IPS-11a (cell line): ENCODE measurements around the gene CCM2.
A peak's percentile ranks its signal among the peaks of the same experiment; 100 is the strongest.

Experiments
- H3K4me3 ChIP-seq: one replicate; pipeline ENCODE4 v1.5.1; 2013; ENCODE audit warnings: low read depth, low read length, control low read depth

CCM2 gene

GRCh38 chr7:45000093-45001032 is at the start of gene CCM2:
Gene CCM2 (plus strand): TSS chr7:45000201. CDS start chr7:45000334, 133 bp downstream.
- peak within 1 kb of the TSS; percentile 67 for H3K4me3 ChIP-seq

DNA sequence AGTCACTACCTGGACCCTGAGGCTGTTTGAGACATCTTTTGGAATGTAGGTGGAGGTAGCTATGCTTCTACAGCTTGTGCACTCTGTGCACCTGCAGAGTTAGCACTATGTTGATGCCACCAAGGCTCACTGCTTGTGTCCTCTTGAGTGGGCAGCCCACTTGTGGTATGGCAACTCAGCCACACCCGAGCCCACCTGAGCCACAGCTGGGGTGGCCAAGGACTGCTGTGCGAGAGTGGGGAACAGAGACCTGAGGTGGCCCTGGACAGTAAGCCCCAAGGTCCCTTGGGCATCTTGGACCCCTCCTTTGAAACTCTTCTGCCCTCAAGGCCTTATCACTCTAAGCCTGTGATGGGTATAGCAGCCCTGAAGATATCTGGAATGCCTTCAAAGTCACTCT is 46.8 kb upstream of the CCM2 start:
- no peak overlapping the region for H3K4me3 ChIP-seq

- H3K4me3 ChIP-seq = no peak overlapping the region
Measured at GRCh38 chr7:44955733-44956132, 44.3 kb upstream of the CCM2 start.

DNA sequence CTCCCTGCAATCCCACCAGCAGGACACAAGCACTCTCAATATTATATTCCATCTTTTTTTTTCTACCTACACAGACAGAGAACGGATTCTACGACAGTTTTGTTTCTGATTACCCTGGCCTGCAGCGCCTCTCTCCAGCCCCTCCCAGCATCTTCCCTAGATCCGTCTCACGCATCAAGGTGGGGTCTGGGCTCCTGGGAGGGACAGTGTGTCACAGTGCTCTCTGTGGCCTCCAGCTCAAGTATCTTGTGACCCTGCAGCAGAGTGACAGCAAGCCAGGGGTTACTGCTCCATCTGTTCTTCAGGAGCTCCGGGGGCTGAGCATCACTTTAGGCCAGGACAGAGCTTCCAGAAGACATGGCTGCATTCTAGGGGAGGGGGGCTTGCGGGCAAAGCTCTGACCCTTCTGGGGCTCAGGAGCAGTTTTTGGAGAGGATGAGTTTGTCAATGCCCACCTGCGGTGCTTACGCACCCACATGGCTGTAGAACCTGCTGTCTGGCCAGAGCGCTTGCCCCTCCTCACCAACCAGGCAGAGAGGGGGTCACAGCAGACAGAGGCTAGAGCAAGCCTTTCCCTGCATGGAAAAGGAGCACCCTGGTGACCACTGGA is 43.7 kb upstream of the CCM2 start:
- H3K4me3 ChIP-seq = no peak overlapping the region

DNA sequence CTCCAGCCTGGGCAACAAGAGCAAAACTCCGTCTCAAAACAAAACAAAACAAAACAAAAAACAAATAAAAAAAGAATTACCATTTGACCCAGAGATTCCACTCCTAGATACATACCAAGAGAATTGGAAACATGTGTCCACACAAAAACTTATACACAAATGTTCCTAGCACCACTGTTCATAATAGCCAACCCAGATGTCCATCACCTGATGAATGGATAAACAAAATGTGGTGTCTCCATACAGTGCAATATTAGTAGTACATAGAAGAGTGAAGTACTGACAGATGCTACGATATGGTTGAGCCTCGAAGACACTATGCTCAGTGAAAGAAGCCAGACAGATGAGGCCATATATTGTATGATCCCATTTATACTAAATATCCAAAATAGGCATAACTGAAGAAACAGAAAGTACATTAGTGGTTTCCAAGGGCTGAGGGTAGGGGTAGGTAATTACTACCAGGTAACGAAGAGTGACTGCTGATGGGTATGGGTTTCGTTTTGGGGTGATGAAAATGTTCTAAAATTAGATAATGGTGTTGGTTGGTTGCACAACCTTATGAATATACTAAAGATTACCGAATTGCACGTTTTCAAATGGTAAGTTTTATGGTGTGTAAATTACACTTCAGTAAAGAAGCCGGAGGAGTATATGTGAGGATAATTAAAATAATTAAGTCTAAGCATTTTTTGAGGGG is 41.2 kb upstream of the CCM2 start:
- no peak overlapping the region for H3K4me3 ChIP-seq

DNA sequence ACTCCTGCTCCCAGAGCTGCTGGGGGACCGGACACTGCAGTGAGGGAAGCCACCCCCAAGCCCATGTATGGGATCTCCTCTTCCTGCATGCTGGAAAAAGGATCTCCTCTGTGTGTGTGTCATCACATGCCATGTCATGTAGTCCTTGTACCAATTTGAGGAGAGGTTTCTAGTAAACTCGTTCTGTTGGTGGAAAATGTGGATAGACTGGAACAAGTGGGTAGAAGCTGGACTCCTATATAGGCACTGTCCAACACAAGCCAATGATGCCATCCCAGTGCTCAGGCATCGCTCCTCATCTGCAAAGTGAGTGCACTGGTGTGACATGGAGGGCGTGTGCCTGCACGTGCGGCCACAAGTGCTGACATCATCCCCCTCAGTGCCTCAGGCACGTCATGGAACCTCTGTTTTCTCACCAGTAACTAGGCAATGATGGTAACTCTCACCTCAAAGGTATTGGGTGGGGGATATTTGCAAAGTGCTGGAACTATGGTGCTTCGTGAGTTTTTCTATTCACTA is 40.5 kb upstream of the CCM2 start:
- H3K4me3 ChIP-seq = no peak overlapping the region

DNA sequence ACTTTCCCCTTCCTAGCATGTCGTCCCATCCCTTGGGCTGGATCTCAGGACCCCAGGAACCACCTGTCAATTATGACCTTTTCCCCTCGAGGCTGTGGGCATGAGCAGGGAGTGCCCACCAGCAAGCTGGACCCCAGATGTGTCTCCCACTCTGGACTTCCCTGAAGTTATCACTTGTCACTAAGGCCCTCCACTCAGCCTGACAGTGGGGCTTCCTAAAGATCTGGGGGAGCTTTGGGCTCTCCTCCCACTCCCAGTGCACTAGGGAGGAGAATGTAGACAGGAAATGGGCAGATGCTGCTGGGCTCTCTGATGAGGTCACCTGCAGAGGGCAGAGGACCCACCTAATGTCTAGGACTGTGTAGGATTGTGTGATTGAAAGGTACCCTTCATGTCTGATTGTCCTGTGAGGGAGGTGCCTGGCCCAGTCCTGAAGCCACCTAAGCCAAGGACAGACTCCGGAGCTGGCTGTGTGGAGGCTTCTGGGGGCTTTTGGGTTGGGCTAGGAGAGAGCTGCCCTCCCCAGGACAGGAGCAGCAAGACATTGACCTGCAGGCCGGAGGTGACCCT is 39.9 kb upstream of the CCM2 start:
- no peak overlapping the region for H3K4me3 ChIP-seq

DNA sequence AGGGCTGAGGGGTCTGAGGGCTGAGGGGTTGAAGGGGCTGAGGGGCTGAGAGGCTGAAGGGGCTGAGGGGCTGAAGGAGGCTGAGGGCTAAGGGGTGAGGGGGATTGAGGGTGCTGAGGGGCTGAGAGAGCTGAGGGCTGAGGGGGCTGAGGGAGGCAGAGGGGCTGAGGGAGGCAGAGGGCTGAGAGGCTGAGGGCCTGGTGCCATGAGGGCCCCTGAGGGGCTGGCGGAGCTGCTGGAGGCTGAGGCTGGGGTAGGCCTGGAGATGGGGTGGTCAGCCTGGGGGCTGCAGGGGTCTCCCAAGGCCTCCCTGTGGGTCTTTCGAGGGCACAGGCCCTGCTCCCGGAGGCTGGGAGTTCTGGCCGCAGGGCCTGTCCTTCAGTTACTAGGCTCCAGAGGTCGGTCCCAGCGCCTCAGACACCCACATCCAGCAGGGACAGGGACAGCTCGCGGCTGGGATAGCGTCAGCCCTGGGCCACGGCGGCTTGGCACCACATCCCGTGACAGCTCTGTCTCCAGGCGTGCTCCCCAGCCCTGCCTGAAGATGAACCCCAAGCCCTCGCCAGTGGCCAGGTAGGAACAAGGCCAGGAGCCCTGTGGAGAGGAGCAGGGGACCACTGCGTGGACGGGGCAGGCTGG is 38.0 kb upstream of the CCM2 start:
- H3K4me3 ChIP-seq = no peak overlapping the region

- H3K4me3 ChIP-seq = peak overlapping the region; percentile 4
Measured at GRCh38 chr7:44962483-44963251, 37.3 kb upstream of the CCM2 start.

- no peak overlapping the region for H3K4me3 ChIP-seq
Measured at GRCh38 chr7:44963364-44964290, 36.4 kb upstream of the CCM2 start.

- no peak overlapping the region for H3K4me3 ChIP-seq
Measured at GRCh38 chr7:44964384-44964830, 35.6 kb upstream of the CCM2 start.

- H3K4me3 ChIP-seq = no peak overlapping the region
Measured at GRCh38 chr7:44964831-44965440, 35.1 kb upstream of the CCM2 start.

DNA sequence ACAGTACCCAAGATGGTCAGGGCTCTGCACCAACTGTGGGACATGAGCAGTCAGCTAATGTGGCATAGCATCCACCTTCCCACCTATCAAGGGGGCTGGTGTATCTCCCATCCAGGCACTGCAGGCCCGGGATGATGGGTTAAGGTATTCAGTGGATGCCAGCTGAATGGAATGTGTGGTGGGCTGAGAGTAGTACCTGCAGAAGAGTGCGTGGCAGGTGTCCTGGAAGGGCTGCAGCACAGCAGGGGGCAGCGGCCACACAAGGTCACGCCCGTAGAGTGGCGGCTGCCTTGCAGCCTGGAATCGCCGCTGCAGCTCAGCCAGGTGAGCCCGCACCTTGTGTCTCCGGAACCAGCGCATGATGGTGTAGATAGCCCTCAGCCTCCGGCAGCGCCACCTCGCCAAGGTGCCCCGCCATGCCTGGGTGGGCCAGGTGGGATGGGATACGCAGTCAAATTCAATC is 34.5 kb upstream of the CCM2 start:
- no peak overlapping the region for H3K4me3 ChIP-seq

GRCh38 chr7:44965937-44966730 is 33.9 kb upstream of the CCM2 start:
- H3K4me3 ChIP-seq = no peak overlapping the region

- no peak overlapping the region for H3K4me3 ChIP-seq
Measured at GRCh38 chr7:44966731-44967538, 33.1 kb upstream of the CCM2 start.

GRCh38 chr7:44967571-44968446 is 32.2 kb upstream of the CCM2 start:
- H3K4me3 ChIP-seq = no peak overlapping the region
